K562 (cell line): Measurements from ENCODE around the gene SNX10. TPM values are rescaled to one million over a fixed set of nuclear protein-coding genes. Genes with fewer than 3 reads are reported as not detected.
A peak's percentile ranks its signal among the peaks of the same experiment; 100 is the strongest.

Source experiments
- BDP1 ChIP-seq: IDR thresholded peaks from 3 replicates; pipeline ENCODE4 v1.6.1; 2011; ENCODE audit not compliant: insufficient read length, insufficient read depth
- FOXP4 ChIP-seq: sonication (generic); formaldehyde crosslinking; IDR thresholded peaks from 2 replicates; pipeline ENCODE4 v1.8.0; 2022; ENCODE audit warnings: mild to moderate bottlenecking, missing genetic modification reagents, borderline replicate concordance
- GTF2A2 ChIP-seq: IDR thresholded peaks from 2 replicates; pipeline ENCODE4 v1.6.1; 2016; ENCODE audit warnings: mild to moderate bottlenecking, missing genetic modification characterization, missing compliant biosample characterization
- HNRNPK ChIP-seq: fragments of 200-400 bp; formaldehyde crosslinking; IDR thresholded peaks from one replicate; pipeline ENCODE4 v1.6.1; 2018; ENCODE audit warnings: mild to moderate bottlenecking, low read depth, low read length; ENCODE audit not compliant: poor library complexity, severe bottlenecking
- HSF4 ChIP-seq: fragments of 250-450 bp; sonication (Bioruptor Pico); IDR thresholded peaks from 2 replicates; pipeline ENCODE4 v2.1.2; 2022; ENCODE audit warnings: mild to moderate bottlenecking, moderate library complexity, borderline replicate concordance
- MXD1 ChIP-seq: fragments of 250-450 bp; sonication (Bioruptor Pico); IDR thresholded peaks from 2 replicates; pipeline ENCODE4 v1.8.0; 2021; ENCODE audit warnings: borderline replicate concordance, mild to moderate bottlenecking, moderate library complexity; ENCODE audit not compliant: poor library complexity, severe bottlenecking
- NFE2L1 ChIP-seq: fragments of 450-650 bp; IDR thresholded peaks from 2 replicates; pipeline ENCODE4 v1.6.1; 2016; ENCODE audit warnings: missing genetic modification characterization, low read depth, mild to moderate bottlenecking, missing compliant biosample characterization, moderate library complexity, borderline replicate concordance
- PHTF2 ChIP-seq: fragments of 250-450 bp; sonication (Bioruptor Pico); IDR thresholded peaks from 2 replicates; pipeline ENCODE4 v1.5.0; 2021; ENCODE audit warnings: mild to moderate bottlenecking
- RBM17 ChIP-seq: fragments of 200-400 bp; formaldehyde crosslinking; IDR thresholded peaks from 2 replicates; pipeline ENCODE4 v1.6.1; 2017; ENCODE audit warnings: low read depth, mild to moderate bottlenecking, low read length, borderline replicate concordance
- RREB1 ChIP-seq: fragments of 250-450 bp; sonication (Bioruptor Pico); IDR thresholded peaks from 2 replicates; pipeline ENCODE4 v1.4.0; 2020
- SMARCA5 ChIP-seq: fragments of 450-650 bp; IDR thresholded peaks from 2 replicates; pipeline ENCODE4 v1.6.1; 2016
- TCF15 ChIP-seq: fragments of 250-450 bp; sonication (Bioruptor Pico); IDR thresholded peaks from 2 replicates; pipeline ENCODE4 v1.8.0; 2022; ENCODE audit warnings: moderate library complexity, mild to moderate bottlenecking, inconsistent platforms
- TFAP4 ChIP-seq: sonication (generic); formaldehyde crosslinking; IDR thresholded peaks from 2 replicates; pipeline ENCODE4 v1.8.0; 2022; ENCODE audit warnings: missing genetic modification reagents, mild to moderate bottlenecking, moderate library complexity, borderline replicate concordance
- ZNF124 ChIP-seq: sonication (generic); formaldehyde crosslinking; IDR thresholded peaks from 2 replicates; pipeline ENCODE4 v1.8.1; 2022; ENCODE audit warnings: missing genetic modification reagents
- ZNF408 ChIP-seq: fragments of 250-450 bp; sonication (Bioruptor Pico); IDR thresholded peaks from 2 replicates; pipeline ENCODE4 v1.4.0; 2020; ENCODE audit warnings: low read depth, mild to moderate bottlenecking, moderate library complexity
- ZNF507 ChIP-seq: conservative IDR thresholded peaks from 2 replicates; pipeline ENCODE4 v1.6.1; 2017; ENCODE audit warnings: missing genetic modification characterization, missing compliant biosample characterization
- ZNF766 ChIP-seq: fragments of 200-800 bp; sonication (Bioruptor generic); conservative IDR thresholded peaks from 2 replicates; pipeline ENCODE4 v1.6.1; 2016; ENCODE audit warnings: missing genetic modification characterization, missing compliant biosample characterization
- polyA plus RNA-seq, 8 experiments: library from polyadenylated mRNA; depleted of rRNA in 4 of 8; stranded (reverse) in 5 of 8; unstranded in 3 of 8; fragments of >200 nt; fragmentation: Nextera tagmentation in 2 of 8; fragmentation: Illumina TruSeq in 1 of 8; extraction: Ambion mirVana in 2 of 8; extraction: Trizol in 1 of 8; gene quantifications; 2 replicates each; pipeline versions ENCODE4 v1.2.1 to v1.2.3, GENCODE V29; 2011 to 2014; ENCODE audit warnings: inconsistent platforms in 1 of 8, missing spikeins in 1 of 8
- total RNA-seq, 7 experiments: library from RNA; depleted of rRNA in 6 of 7; stranded (reverse); fragments of >200 nt in 6 of 7; fragmentation: Illumina TruSeq in 2 of 7; extraction: Trizol in 2 of 7; gene quantifications; 2 replicates each; pipeline versions ENCODE4 v1.2.1 to v1.2.3, GENCODE V29; 2011 to 2021; ENCODE audit warnings: low replicate concordance in 1 of 7

SNX10 gene
- total and polyA plus RNA-seq, 9 of the 15 experiments (the other 6 are each of a cell fraction or from before 2014, with no cell fraction given): 6.9 to 16.5 (median 11.5) TPM

- TF ChIP-seq FOXP4 (CRISPR knock-in tag) (peak; percentile 69; the same call in 1 of the 2 replicates), PHTF2 (CRISPR knock-in tag) (no peak), HSF4 (no peak), ZNF766 (CRISPR knock-in tag) (no peak), ZNF507 (tag) (no peak), ZNF408 (CRISPR knock-in tag) (no peak), NFE2L1 (tag) (no peak), TCF15 (CRISPR knock-in tag) (no peak), BDP1 (no peak), MXD1 (CRISPR knock-in tag) (no peak), RREB1 (CRISPR knock-in tag) (no peak), SMARCA5 (0 out of 2 replicates have a peak, but pooled peaks have one; percentile 49), TFAP4 (CRISPR knock-in tag) (peak; percentile 38; the same call in 1 of the 2 replicates), HNRNPK (no peak), ZNF124 (no peak), RBM17 (no peak), GTF2A2 (no peak)
Measured at GRCh38 chr7:26398756-26399509, 107.3 kb downstream of the SNX10 start (continued).
